Neural cell (in vitro differentiated cells): ENCODE measurements around the gene BGN.

ENCODE experiments used
- CTCF ChIP-seq: fragments of 450-650 bp; IDR thresholded peaks from 2 replicates; pipeline ENCODE4 v1.5.1; 2014; ENCODE audit warnings: antibody characterized with exemption, mild to moderate bottlenecking, moderate library complexity; ENCODE audit not compliant: poor library complexity, severe bottlenecking
- EP300 ChIP-seq: fragments of 450-650 bp; conservative IDR thresholded peaks from 2 replicates; pipeline ENCODE4 v1.6.1; 2014; ENCODE audit warnings: antibody characterized with exemption, mild to moderate bottlenecking, moderate library complexity; ENCODE audit not compliant: poor library complexity, severe bottlenecking
- EZH2 ChIP-seq: fragments of 200-600, 300-800 bp; shearing (Covaris generic), sonication (generic); IDR thresholded peaks from 2 replicates; pipeline ENCODE4 v1.6.1; 2014; ENCODE audit warnings: antibody characterized with exemption, low read length, borderline replicate concordance, mild to moderate bottlenecking; ENCODE audit not compliant: insufficient read depth, poor library complexity, severe bottlenecking
- POLR2AphosphoS5 ChIP-seq: IDR thresholded peaks from 2 replicates; pipeline ENCODE4 v1.6.1; 2012

- TF ChIP-seq CTCF (no peak), EZH2 (no peak), POLR2AphosphoS5 (no peak), EP300 (no peak)
These were observed 5.1 kb downstream of the BGN start for GRCh38 chrX:153499876-153500275.
